Keratinocyte (primary cell): ENCODE measurements around the gene CPEB3.

Source experiments
- EZH2 ChIP-seq: IDR thresholded peaks from one replicate; pipeline ENCODE4 v1.6.1; 2012; ENCODE audit warnings: inconsistent platforms, mild to moderate bottlenecking, low read length, moderate library complexity
- TF ChIP-seq, protein P1 (sequence below), 3 experiments: IDR thresholded peaks in 1 of 3; conservative IDR thresholded peaks in 1 of 3; optimal IDR thresholded peaks in 1 of 3; 2 replicates in 2 of 3; 3 replicates in 1 of 3; pipeline versions ENCODE3 to v1.5.1; 2011; ENCODE audit warnings: low read length in 3 of 3, mild to moderate bottlenecking in 3 of 3, moderate library complexity in 2 of 3, control low read depth in 1 of 3, inconsistent platforms in 1 of 3; ENCODE audit not compliant: insufficient read depth in 2 of 3; ENCODE audit errors: extremely low read depth in 1 of 3

- TF ChIP-seq, protein P1, sequence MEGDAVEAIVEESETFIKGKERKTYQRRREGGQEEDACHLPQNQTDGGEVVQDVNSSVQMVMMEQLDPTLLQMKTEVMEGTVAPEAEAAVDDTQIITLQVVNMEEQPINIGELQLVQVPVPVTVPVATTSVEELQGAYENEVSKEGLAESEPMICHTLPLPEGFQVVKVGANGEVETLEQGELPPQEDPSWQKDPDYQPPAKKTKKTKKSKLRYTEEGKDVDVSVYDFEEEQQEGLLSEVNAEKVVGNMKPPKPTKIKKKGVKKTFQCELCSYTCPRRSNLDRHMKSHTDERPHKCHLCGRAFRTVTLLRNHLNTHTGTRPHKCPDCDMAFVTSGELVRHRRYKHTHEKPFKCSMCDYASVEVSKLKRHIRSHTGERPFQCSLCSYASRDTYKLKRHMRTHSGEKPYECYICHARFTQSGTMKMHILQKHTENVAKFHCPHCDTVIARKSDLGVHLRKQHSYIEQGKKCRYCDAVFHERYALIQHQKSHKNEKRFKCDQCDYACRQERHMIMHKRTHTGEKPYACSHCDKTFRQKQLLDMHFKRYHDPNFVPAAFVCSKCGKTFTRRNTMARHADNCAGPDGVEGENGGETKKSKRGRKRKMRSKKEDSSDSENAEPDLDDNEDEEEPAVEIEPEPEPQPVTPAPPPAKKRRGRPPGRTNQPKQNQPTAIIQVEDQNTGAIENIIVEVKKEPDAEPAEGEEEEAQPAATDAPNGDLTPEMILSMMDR (optimal IDR thresholded peaks at IDR 0.05 in 1 of 3, IDR thresholded peaks at IDR 0.05 in 1 of 3, conservative IDR thresholded peaks at IDR 0.05 in 1 of 3; ENCODE audit: extremely low read depth in 1 of 3, insufficient read depth in 2 of 3, low read length in 3 of 3), result no peak
- TF ChIP-seq EZH2, result no peak
These were observed 52.2 kb downstream of the CPEB3 start for GRCh38 chr10:92238586-92239098.
